Activated CD8-positive, alpha-beta memory T cell treated with anti-CD3 and anti-CD28 coated beads for 24 hours (primary cell): ENCODE data around the gene CACYBP.
"Not testable (repeated sequence)": the region's sequence is repeated elsewhere in the genome, so short reads cannot be mapped to it uniquely, and the experiment has no call there.

Experiments
- DNase-seq: peaks from one replicate; pipeline ENCODE4 v3.0.0-alpha.2; 2020

Gene CACYBP

DNA sequence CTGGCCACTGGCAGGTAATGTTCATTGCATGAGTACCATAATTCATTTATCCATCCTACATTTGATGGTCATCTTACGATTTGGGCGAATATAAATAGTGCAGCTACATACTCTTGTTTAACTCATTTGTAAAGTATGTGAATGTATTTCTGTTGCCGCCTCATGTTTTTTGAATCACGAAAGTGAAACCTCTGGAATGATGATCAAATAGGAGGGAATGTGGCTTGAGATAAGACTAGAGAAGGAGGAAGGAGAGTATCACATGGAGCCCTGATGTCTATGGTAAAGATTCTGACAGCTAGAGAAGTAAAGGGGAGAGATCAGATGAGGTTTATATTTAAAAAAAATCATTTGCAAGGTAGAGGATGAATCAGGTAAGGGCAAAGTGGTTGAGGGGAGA is 15.5 kb downstream of the CACYBP start:
- DNase-seq, result no peak

GRCh38 chr1:175019524-175019923 is 19.8 kb downstream of the CACYBP start:
- no peak for DNase-seq

DNA sequence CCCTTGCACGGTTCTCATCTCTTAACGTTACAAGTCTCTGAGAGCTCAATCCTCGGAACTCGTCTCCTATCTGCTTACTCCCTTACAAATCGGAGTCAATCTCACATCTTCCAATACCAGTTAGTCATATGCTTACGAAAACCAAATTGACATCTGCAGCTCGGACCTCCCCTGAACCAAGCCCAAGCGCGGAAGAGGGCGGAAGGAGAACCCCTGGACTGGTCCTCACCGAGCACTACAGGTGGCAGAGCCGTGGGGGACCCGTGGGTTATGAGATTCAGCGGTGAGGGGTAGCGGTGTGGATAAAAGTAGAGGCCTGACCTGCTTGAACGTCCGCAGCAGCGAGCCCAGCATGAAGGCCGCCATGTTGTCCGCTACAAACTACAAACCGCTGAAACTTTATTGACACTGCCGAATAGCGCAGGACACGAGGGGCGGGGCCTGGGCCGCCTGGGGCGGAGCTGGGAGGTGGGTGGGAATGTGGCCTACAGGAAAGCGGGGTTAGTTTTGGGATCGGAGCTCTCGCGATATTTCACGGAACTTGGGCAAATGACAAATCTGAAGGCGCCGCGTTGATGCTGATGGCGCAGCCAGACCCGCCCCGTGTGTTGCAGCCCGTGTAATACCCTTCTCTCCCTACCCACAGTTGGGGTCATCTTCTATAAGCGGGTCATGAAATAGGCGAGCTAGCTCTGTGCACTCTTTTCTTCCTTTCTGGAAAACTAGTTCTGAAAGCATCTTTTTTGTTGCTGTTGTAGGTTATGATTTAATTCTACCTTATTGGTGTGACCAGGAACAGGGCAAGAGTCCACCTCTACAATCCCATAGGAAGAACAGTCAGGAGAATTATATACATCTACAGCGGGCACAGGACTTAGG is 23.5 kb downstream of the CACYBP start, which contains the start of gene MRPS14:
TSS of gene MRPS14 (minus strand) at position 383 of the 879 bp plus-strand sequence. CDS start at position 366, 17 bp downstream.
- peak; percentile 99 for DNase-seq

- peak; percentile 73 for DNase-seq
Measured at GRCh38 chr1:175023922-175024242, 24.1 kb downstream of the CACYBP start.

DNA sequence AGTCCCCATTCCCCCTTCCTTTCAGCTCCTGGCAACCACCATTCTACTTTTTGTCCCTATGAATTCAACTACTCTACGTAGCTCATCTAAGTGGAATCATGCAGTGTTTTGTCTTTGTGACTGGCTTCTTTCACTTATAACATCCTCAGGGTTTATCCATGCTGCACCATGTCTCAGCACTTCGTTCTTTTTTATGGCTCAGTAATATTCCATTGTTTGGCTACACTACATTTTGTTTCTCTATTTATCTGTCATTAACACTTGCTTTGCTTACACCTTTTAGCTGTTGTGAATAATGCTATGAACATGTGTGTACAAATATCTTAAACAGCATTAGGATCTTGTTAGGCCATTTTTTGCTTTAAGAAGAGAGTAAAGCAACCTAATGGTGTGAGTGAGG is 25.0 kb downstream of the CACYBP start:
- no peak for DNase-seq

DNA sequence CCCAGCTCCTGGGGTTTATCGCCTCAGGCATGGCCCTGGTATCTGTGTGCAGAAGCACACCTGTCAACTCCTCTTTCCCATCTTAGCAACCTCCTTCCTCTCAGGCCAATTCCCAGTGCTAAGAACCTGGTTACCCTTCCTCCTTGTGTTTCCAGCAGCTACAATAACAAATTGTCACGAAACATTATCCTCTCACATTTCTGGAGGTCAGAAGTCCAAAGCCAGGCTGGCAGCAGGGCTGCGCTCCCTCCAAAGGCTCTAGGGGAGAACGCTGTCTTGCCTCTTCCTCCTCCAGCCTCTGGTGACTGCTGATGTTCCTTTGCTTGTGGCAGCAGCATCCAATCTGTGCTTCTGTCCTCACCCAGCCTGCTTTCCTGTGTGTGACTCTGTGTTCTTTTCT is 34.2 kb downstream of the CACYBP start:
- DNase-seq, result no peak

GRCh38 chr1:175034775-175035174 is 35.0 kb downstream of the CACYBP start:
- no peak for DNase-seq

DNA sequence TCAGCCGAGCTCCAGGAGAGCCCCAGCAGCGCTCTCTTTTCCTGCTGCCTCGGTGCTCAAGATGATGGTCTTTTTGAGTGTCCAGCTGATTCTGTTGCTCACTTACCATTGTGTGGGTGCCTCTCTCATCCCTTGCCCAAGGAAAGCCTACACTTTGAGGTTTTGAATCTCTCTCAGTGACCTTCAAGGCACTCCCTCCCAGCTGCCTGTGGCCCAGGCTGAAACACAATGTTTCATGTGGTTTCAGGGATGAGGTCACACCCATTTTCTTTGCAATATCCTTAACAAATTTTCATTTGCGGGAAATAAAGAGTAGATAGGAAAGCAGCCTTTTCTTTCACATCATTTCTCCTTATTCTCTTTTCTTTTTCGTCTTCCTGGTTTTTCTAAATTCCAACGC is 36.1 kb downstream of the CACYBP start:
- DNase-seq, result no peak

GRCh38 chr1:175036476-175036875 is 36.7 kb downstream of the CACYBP start:
- DNase-seq, result no peak

GRCh38 chr1:175037416-175037815 is 37.7 kb downstream of the CACYBP start:
- DNase-seq, result no peak

DNA sequence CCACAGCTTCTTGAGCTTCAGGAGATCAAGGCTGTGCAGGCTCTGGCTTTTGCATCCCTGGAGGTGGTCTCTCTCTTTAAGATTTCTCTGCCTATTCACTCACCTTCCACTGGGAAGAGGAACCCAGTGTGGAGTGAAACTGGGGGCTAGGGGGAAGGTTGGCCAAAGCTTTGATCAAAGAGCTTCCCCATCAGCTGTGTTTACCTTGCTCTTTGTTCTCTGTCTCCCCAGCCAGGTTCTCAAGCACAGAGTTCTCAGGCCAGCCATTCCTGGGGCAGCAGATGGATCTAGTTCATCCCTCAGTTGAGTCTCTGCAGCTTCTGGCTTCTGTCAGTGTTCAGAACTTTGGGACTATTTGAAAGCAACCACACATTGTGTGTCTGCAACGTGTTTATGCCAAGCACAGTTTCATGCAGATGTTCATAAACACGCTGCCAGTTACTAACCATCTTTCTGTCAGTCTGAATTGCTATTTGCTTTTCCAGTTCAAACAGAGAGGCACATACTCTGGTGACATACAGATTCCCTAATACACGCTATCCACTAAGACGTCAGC is 40.7 kb downstream of the CACYBP start:
- DNase-seq, result no peak

DNA sequence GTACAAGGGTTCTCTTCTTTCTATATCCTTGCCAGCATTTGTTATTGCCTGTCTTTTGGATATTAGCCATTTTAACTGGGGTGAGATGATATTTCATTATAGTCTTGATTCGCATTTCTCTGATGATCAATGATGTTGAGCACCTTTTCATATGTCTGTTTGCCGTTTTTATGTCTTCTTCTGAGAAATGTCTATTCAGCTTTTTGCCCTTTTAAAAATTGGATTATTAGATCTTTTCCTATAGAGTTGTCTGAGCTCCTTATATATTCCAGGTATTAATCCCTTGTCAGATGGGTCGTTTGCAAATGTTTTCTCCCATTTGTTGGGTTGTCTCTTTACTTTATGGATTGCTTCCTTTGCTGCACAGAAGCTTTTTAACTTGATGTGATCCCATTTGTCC is 42.9 kb downstream of the CACYBP start:
- no peak for DNase-seq

GRCh38 chr1:175043824-175044223 is 44.1 kb downstream of the CACYBP start:
- no peak for DNase-seq

GRCh38 chr1:175044591-175044990 is 44.8 kb downstream of the CACYBP start:
- DNase-seq, result not testable (repeated sequence)

GRCh38 chr1:175045097-175045496 is 45.4 kb downstream of the CACYBP start:
- no peak for DNase-seq

DNA sequence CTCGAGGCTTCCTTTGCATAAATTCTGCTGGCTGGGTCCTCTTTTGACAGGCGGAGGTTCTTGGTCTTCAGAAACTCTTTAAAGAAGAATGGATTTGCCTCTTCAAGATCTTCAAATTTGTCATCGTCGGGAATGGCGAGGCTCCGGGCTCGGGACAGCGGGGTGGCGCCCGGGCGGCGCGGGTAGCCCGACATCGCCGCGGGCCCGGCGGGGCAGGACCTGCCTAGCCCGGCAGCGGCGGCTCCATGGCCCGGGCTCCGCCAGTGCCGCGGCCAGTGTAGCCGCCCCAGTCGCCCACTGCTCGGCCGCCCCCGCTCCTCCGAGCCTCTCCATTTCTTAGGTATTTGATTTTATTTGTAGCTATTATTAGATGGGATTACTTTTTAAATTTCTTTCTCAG is 45.8 kb downstream of the CACYBP start:
- DNase-seq, result no peak

DNA sequence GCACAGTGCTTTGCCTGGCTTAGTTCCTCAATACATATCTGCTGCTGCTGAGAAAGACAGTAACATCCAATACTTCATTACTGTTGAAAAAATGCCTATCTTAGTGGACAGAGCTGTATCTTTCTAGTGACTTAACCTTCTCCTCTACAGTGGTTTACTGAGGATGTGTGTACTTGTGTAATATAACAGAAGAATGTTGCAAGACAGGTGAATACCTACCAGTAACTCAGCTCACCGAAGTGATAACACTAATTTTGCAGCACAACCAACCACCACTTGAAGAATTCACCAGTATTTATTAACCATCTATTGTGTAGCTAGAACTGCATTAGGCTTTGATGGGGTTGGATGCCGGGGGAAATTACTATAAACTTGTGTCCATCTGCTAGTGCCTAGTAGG is 51.2 kb downstream of the CACYBP start:
- DNase-seq, result no peak

DNA sequence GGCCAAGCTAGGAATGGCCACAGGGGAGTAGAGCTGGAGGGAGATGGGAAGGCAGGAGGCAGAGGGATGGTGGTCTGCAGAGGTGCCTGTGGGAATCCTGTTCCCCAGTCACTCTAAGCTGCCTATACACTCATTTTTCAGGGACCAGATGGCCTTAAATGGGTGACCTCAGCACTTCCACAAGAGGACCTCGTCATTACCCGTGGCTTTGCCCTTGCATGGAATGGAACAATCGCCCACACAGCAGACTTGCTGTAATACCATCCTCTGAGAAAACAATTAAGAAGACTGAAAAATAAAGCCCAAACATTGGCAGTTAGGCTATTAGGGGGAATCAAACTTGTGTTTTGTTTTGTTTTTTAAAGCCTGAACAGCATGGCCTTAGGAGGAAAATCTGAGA is 55.0 kb downstream of the CACYBP start:
- DNase-seq, result no peak
